GM12878 (cell line): Measurements from ENCODE around the gene LRP2BP. TPM values are rescaled to one million over a fixed set of nuclear protein-coding genes. Genes with fewer than 3 reads are reported as not detected.

ENCODE experiments used
- BCL3 ChIP-seq: IDR thresholded peaks from 2 replicates; pipeline ENCODE4 v1.6.1; 2011; ENCODE audit warnings: borderline replicate concordance, low read depth, mild to moderate bottlenecking, moderate library complexity, low read length; ENCODE audit not compliant: insufficient read depth, poor library complexity, severe bottlenecking
- CREB1 ChIP-seq: IDR thresholded peaks from 2 replicates; pipeline ENCODE4 v1.6.1; 2012; ENCODE audit warnings: low read depth, mild to moderate bottlenecking, inconsistent platforms
- CUX1 ChIP-seq: IDR thresholded peaks from 2 replicates; pipeline ENCODE4 v1.6.1; 2012; ENCODE audit warnings: improper control_type of control experiment, low read depth, low read length; ENCODE audit not compliant: insufficient replicate concordance
- EED ChIP-seq: sonication (generic); IDR thresholded peaks from 2 replicates; pipeline ENCODE4 v1.6.1; 2016; ENCODE audit warnings: antibody characterized with exemption, low read depth
- FOS ChIP-seq: IDR thresholded peaks from 3 replicates; pipeline ENCODE4 v1.6.1; 2011; ENCODE audit warnings: borderline replicate concordance; ENCODE audit not compliant: insufficient read length; ENCODE audit errors: extremely low read depth
- HCFC1 ChIP-seq: fragments of 150-350 bp; IDR thresholded peaks from 2 replicates; pipeline ENCODE4 v1.6.1; 2014; ENCODE audit warnings: low read length
- JUNB ChIP-seq: IDR thresholded peaks from 2 replicates; pipeline ENCODE4 v1.6.1; 2016; ENCODE audit warnings: antibody characterized with exemption, mild to moderate bottlenecking
- MEF2A ChIP-seq: IDR thresholded peaks from 2 replicates; pipeline ENCODE4 v1.6.1; 2011; ENCODE audit warnings: low read depth, mild to moderate bottlenecking, low read length, moderate library complexity; ENCODE audit not compliant: insufficient read depth
- NFYB ChIP-seq: IDR thresholded peaks from 2 replicates; pipeline ENCODE4 v1.6.1; 2011; ENCODE audit warnings: low read depth, mild to moderate bottlenecking, low read length, improper control_type of control experiment, moderate library complexity; ENCODE audit not compliant: insufficient read depth
- POLR2A ChIP-seq: IDR thresholded peaks from 2 replicates; pipeline ENCODE4 v1.6.1; 2011; ENCODE audit warnings: low read depth, mild to moderate bottlenecking, low read length
- STAT1 ChIP-seq: fragments of 450-650 bp; conservative IDR thresholded peaks from 2 replicates; pipeline ENCODE4 v1.6.1; 2014; ENCODE audit warnings: antibody characterized with exemption, mild to moderate bottlenecking
- TARDBP ChIP-seq: IDR thresholded peaks from 2 replicates; pipeline ENCODE4 v1.6.1; 2016; ENCODE audit warnings: borderline replicate concordance
- ZNF217 ChIP-seq: fragments of 450-650 bp; IDR thresholded peaks from 2 replicates; pipeline ENCODE4 v1.6.1; 2017; ENCODE audit warnings: antibody characterized with exemption, mild to moderate bottlenecking
- ZNF274 ChIP-seq: IDR thresholded peaks from one replicate; pipeline ENCODE4 v1.8.0; 2011; ENCODE audit not compliant: insufficient read length, insufficient read depth
- ZNF384 ChIP-seq: IDR thresholded peaks from 2 replicates; pipeline ENCODE4 v1.6.1; 2012; ENCODE audit warnings: low read depth, mild to moderate bottlenecking, low read length, improper control_type of control experiment, borderline replicate concordance
- polyA plus RNA-seq, 11 experiments: library from polyadenylated mRNA; depleted of rRNA in 4 of 11; unstranded in 6 of 11; stranded (reverse) in 5 of 11; fragments of >200 nt; fragmentation: Nextera tagmentation in 4 of 11; fragmentation: Illumina TruSeq in 1 of 11; extraction: Ambion mirVana in 4 of 11; extraction: Trizol in 1 of 11; gene quantifications; 1 replicate in 1 of 11; 2 replicates in 10 of 11; pipeline versions ENCODE4 v1.2.1 to v1.2.3, GENCODE V29; 2011 to 2016; ENCODE audit warnings: inconsistent platforms in 2 of 11, missing spikeins in 2 of 11, low read depth in 1 of 11
- total RNA-seq, 4 experiments: library from RNA; depleted of rRNA in 3 of 4; stranded (reverse); fragments of >200 nt in 3 of 4; fragmentation: Illumina TruSeq in 1 of 4; extraction: Trizol in 1 of 4; gene quantifications; 2 replicates each; pipeline versions ENCODE4 v1.2.1 to v1.2.3, GENCODE V29; 2013 to 2021
- TF ChIP-seq, protein P1 (sequence below): fragments of 450-650 bp; IDR thresholded peaks from 2 replicates; pipeline ENCODE4 v1.6.1; 2017; ENCODE audit warnings: mild to moderate bottlenecking, moderate library complexity
- TF ChIP-seq, protein P2 (sequence below): fragments of 450-650 bp; conservative IDR thresholded peaks from 2 replicates; pipeline ENCODE4 v1.6.1; 2017; ENCODE audit warnings: mild to moderate bottlenecking, moderate library complexity

LRP2BP gene
- total and polyA plus RNA-seq, 10 of the 15 experiments (the other 5 are each of a cell fraction or from before 2014, with no cell fraction given): 0.27 to 5.2 (median 1.0) TPM

- TF ChIP-seq CUX1 (no peak), NFYB (no peak), BCL3 (peak; percentile 47), EED (peak; percentile 88), STAT1 (no peak), ZNF384 (no peak), CREB1 (no peak), ZNF217 (no peak), FOS (no peak), TARDBP (no peak), MEF2A (0 out of 2 replicates have a peak, but pooled peaks have one; percentile 16), ZNF274 (no peak), POLR2A (peak; percentile 49; the same call in 1 of the 2 replicates), HCFC1 (no peak), JUNB (peak; percentile 83)
- TF ChIP-seq, protein P1, sequence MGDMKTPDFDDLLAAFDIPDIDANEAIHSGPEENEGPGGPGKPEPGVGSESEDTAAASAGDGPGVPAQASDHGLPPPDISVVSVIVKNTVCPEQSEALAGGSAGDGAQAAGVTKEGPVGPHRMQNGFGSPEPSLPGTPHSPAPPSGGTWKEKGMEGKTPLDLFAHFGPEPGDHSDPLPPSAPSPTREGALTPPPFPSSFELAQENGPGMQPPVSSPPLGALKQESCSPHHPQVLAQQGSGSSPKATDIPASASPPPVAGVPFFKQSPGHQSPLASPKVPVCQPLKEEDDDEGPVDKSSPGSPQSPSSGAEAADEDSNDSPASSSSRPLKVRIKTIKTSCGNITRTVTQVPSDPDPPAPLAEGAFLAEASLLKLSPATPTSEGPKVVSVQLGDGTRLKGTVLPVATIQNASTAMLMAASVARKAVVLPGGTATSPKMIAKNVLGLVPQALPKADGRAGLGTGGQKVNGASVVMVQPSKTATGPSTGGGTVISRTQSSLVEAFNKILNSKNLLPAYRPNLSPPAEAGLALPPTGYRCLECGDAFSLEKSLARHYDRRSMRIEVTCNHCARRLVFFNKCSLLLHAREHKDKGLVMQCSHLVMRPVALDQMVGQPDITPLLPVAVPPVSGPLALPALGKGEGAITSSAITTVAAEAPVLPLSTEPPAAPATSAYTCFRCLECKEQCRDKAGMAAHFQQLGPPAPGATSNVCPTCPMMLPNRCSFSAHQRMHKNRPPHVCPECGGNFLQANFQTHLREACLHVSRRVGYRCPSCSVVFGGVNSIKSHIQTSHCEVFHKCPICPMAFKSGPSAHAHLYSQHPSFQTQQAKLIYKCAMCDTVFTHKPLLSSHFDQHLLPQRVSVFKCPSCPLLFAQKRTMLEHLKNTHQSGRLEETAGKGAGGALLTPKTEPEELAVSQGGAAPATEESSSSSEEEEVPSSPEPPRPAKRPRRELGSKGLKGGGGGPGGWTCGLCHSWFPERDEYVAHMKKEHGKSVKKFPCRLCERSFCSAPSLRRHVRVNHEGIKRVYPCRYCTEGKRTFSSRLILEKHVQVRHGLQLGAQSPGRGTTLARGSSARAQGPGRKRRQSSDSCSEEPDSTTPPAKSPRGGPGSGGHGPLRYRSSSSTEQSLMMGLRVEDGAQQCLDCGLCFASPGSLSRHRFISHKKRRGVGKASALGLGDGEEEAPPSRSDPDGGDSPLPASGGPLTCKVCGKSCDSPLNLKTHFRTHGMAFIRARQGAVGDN: no peak
- TF ChIP-seq, protein P2, sequence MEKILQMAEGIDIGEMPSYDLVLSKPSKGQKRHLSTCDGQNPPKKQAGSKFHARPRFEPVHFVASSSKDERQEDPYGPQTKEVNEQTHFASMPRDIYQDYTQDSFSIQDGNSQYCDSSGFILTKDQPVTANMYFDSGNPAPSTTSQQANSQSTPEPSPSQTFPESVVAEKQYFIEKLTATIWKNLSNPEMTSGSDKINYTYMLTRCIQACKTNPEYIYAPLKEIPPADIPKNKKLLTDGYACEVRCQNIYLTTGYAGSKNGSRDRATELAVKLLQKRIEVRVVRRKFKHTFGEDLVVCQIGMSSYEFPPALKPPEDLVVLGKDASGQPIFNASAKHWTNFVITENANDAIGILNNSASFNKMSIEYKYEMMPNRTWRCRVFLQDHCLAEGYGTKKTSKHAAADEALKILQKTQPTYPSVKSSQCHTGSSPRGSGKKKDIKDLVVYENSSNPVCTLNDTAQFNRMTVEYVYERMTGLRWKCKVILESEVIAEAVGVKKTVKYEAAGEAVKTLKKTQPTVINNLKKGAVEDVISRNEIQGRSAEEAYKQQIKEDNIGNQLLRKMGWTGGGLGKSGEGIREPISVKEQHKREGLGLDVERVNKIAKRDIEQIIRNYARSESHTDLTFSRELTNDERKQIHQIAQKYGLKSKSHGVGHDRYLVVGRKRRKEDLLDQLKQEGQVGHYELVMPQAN: no peak
Measured at GRCh38 chr4:185343726-185344581, 51.8 kb downstream of the LRP2BP start (continued).
